Inflammatory macrophage treated with lipopolysaccharide for 1 hour (primary cell): ENCODE results near the gene UXS1.

Experiments used
- DNase-seq, 2 donors: peaks; one replicate each; pipeline ENCODE4 v3.0.0-alpha.2; 2020 to 2022

UXS1 gene

GRCh38 chr2:106070181-106070580 is 123.9 kb downstream of the UXS1 start:
- no peak for DNase-seq

GRCh38 chr2:106068451-106068850 is 125.7 kb downstream of the UXS1 start:
- DNase-seq = no peak

- no peak for DNase-seq
These were observed 127.9 kb downstream of the UXS1 start for GRCh38 chr2:106065983-106066820.

DNA sequence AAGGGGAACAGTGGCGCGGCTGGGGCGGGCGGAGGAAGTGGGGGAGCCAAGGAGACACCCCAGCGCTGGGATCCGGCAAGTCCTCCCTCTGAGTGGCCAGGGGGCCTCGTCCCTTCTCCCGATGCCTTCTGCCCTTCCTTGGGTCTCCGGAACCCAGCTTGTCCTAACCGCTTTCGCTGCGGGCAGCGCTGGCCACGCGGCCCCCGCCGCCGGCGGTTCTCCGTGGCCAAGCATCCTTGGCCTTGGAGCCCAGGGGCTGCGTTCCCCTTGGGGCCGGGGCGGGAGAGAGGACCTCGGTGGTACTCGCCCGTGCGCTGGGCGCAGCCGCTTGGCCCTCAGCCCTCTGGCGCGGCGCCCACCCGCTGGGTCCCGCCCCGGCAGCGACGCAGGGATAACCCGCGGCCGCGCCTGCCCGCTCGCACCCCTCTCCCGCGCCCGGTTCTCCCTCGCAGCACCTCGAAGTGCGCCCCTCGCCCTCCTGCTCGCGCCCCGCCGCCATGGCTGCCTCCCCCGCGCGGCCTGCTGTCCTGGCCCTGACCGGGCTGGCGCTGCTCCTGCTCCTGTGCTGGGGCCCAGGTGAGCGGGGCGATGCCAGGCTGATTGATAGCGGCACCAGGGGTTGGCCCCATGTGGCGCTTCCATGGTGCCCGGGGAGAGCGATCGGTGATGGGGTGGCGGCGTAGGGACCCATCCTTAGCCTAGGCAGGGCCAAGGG is 128.7 kb downstream of the UXS1 start:
- DNase-seq = no peak

GRCh38 chr2:106063181-106063580 is 130.9 kb downstream of the UXS1 start:
- no peak for DNase-seq

- no peak for DNase-seq
These were observed 131.5 kb downstream of the UXS1 start for GRCh38 chr2:106062627-106063026.

DNA sequence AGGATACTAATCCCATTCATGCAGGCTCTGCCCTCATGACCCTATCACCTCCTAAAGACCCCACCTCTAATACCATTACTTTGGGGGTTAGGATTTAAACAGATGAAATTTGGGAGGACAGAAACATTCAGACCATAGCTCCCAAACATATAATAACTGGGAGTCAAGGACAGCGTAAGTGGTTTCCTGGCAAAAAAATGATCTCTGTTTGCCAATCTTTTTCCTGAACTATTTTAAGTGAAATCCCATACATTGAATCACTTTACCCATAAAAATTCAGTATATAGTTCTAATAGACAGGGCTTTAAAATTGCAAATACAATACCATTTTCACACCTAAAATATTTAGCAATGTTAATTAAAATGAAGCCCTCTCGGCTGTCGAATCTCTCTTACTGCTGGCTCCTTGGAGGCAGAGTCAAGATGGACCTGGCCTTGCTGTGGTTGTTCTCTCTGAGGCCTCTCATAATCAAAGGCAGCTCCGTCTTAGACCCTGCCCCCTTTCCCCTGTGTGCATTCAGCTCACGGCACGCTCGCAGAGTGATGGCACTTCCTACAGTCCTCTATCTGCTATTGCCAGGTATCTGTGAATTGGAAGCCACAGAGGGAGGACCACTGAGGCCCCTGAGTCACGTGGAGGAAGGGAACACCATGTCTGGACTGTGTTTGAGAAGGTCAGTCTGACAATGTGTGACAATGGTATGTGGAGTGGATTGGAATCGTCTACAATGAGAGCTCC is 132.3 kb downstream of the UXS1 start:
- DNase-seq = no peak

GRCh38 chr2:106059416-106060065 is 134.6 kb downstream of the UXS1 start:
- DNase-seq = no peak

DNA sequence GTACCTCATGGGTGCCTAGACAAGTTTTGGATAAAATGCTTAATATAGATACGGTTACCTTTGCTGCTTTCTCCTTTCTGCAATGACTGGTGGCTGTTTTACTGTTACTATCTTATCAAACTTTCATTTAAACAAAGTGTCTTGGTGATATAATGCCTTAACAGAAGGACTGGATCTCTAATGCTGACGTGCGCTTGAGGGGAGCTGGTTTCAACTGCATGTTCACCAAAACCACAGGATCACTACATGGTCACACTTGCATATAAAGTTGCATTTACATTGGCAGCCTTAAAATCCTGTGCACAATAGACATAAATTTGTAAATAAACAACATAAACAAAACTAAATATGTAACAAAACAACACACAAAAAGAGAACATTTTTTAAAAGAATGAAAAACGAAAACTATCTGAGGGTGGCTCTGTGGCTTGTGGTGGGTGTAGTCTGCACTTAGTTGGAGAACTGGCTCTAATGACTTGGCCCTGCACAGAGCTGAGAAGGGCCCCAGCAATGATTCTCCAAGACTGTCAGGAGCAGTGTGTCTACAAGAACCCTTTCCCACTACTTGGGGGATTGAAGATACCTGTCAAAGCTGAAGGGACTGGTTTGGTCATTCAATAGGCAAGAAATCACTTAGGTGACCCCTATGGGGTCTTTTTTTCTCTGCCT is 135.5 kb downstream of the UXS1 start:
- DNase-seq = no peak

DNA sequence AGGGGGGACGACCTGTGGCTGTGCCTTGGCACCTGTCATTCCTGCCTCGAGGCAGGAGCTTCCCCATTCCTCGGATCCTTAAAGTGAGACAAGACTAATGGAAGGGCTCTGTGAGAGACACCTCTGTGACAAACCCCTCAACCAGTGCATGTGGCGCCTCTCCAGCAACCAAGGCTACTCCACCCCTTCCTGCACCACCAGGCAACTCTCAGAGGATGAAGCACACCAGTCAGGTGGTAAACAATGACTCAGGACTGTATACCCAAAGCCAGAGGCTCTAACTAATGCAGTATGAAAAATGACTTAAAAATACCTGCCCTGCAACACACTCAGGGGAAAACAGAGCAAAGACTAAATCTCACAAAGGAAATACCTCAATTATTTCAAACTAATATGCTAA is 136.9 kb downstream of the UXS1 start:
- no peak for DNase-seq

GRCh38 chr2:106054880-106055655 is 139.0 kb downstream of the UXS1 start:
- no peak for DNase-seq

GRCh38 chr2:106054321-106054720 is 139.8 kb downstream of the UXS1 start:
- no peak for DNase-seq

GRCh38 chr2:106053581-106053980 is 140.5 kb downstream of the UXS1 start:
- no peak for DNase-seq

DNA sequence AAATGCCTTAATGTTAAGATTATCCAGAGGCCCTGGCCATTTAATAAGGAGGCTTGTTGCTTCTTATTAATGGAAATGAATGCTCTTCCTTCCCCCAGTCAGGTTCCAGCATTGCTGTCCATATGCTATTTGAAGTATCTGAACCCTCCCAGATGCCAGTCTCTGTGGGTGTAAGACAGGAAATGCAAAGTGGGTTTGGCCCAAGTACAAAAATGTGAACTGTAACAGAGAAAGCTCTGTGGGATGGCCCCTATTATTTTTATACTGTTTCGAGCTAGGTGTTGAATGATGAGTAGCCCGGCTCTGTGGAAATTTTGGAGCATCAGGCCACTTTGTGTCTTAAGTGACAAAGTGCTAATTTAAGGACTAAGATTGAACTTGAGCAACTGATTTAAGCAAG is 141.0 kb downstream of the UXS1 start:
- no peak for DNase-seq

DNA sequence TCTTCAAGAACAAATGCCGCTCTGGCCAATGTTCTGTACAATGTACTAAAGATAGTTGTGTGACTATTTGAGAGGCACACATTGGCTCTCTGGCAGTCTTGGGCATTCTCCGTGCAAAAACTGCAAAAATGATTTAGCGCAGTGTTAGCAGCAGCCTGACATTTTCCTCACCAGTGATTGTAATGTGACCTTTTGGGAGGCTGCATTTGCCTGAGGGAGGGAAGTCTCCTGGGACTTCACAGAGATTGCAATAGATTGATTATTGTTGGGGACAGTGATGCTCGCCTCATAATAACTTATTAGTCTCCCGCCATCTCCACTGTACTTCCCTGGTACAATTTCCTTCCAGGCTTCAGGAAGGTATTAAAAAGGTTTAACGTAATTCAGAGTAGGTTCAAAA is 149.2 kb downstream of the UXS1 start:
- DNase-seq = no peak

GRCh38 chr2:106044021-106044420 is 150.1 kb downstream of the UXS1 start:
- no peak for DNase-seq
